Fibroblast of skin of right quadriceps (primary cell): ENCODE results near the gene ELN.
A peak's percentile ranks its signal among the peaks of the same experiment; 100 is the strongest.
"Not testable (repeated sequence)": the region's sequence is repeated elsewhere in the genome, so short reads cannot be mapped to it uniquely, and the experiment has no call there.

Experiments used
- DNase-seq: peaks from one replicate; pipeline ENCODE4 v3.0.0-alpha.2; 2013

The ELN gene

GRCh38 chr7:74002474-74003017, 25.4 kb upstream of the ELN start:
- DNase-seq, result peak; percentile 48

GRCh38 chr7:74003621-74004020, 24.4 kb upstream of the ELN start:
- DNase-seq, result no peak

- DNase-seq, result no peak
These were observed 21.9 kb upstream of the ELN start for GRCh38 chr7:74006032-74006431.

GRCh38 chr7:74006451-74007241, 21.3 kb upstream of the ELN start:
- no peak for DNase-seq

- no peak for DNase-seq
These were observed 20.8 kb upstream of the ELN start for GRCh38 chr7:74007242-74007567.

- DNase-seq, result no peak
These were observed 19.3 kb upstream of the ELN start for GRCh38 chr7:74008687-74009086.

- no peak for DNase-seq
These were observed 18.3 kb upstream of the ELN start for GRCh38 chr7:74009719-74010118.

- peak; percentile 42 for DNase-seq
These were observed 17.6 kb upstream of the ELN start for GRCh38 chr7:74010407-74010806.

- DNase-seq, result not testable (repeated sequence)
These were observed 16.6 kb upstream of the ELN start for GRCh38 chr7:74011421-74011820.

GRCh38 chr7:74012842-74013249, 15.1 kb upstream of the ELN start:
- DNase-seq, result no peak

GRCh38 chr7:74013539-74014272, 14.3 kb upstream of the ELN start:
- DNase-seq, result no peak

GRCh38 chr7:74014931-74015330, 13.0 kb upstream of the ELN start:
- no peak for DNase-seq

- no peak for DNase-seq
These were observed 12.3 kb upstream of the ELN start for GRCh38 chr7:74015670-74016069.

GRCh38 chr7:74017125-74017524, 10.8 kb upstream of the ELN start:
- peak; percentile 51 for DNase-seq

GRCh38 chr7:74018246-74018895, 9.6 kb upstream of the ELN start:
- no peak for DNase-seq

- no peak for DNase-seq
These were observed 8.8 kb upstream of the ELN start for GRCh38 chr7:74019149-74019548.

- DNase-seq, result no peak
These were observed 7.6 kb upstream of the ELN start for GRCh38 chr7:74020390-74020789.

- no peak for DNase-seq
These were observed 6.2 kb upstream of the ELN start for GRCh38 chr7:74021546-74022320.

- DNase-seq, result no peak
These were observed 5.5 kb upstream of the ELN start for GRCh38 chr7:74022507-74022906.

GRCh38 chr7:74023092-74023536, 4.9 kb upstream of the ELN start:
- peak; percentile 43 for DNase-seq

- DNase-seq, result no peak
These were observed 4.2 kb upstream of the ELN start for GRCh38 chr7:74023786-74024185.

- DNase-seq, result no peak
These were observed 2.8 kb upstream of the ELN start for GRCh38 chr7:74025146-74025545.

- DNase-seq, result no peak
These were observed 2.2 kb upstream of the ELN start for GRCh38 chr7:74025730-74026129.
